ENCODE measurements around the gene MTRF1L. TPM values are rescaled to one million over a fixed set of nuclear protein-coding genes. Genes with fewer than 3 reads are reported as not detected.

Gene MTRF1L
- total RNA-seq, 1 experiment from 2014 or later: 16.6 TPM

GRCh38 chr6:152946484-152946883 is 56.0 kb downstream of the MTRF1L start (continued):
- TF ChIP-seq NR1H2 (CRISPR knock-in tag; IDR thresholded peaks at IDR 0.05): no peak
- TF ChIP-seq ZMAT4 (CRISPR knock-in tag; IDR thresholded peaks at IDR 0.05): no peak
- TF ChIP-seq USF1 (CRISPR knock-in tag; IDR thresholded peaks at IDR 0.05): no peak
- no peak for TF ChIP-seq KAT7 (CRISPR knock-in tag; IDR thresholded peaks at IDR 0.05; ENCODE audit: borderline replicate concordance)
- no peak for TF ChIP-seq ZBTB21 (CRISPR knock-in tag; IDR thresholded peaks at IDR 0.05; ENCODE audit: borderline replicate concordance)
- no peak for TF ChIP-seq FOXP4 (CRISPR knock-in tag; IDR thresholded peaks at IDR 0.05)

GRCh38 chr6:152943260-152943897 is 59.1 kb downstream of the MTRF1L start:
- Mint-ChIP-seq H3K4me1 (peaks cover 19% of the 10 kb centered on the region), H3K9me3 (no peaks in the 10 kb centered on the region), H3K27ac (no peak overlapping the region), H3K36me3 (no peaks in the 10 kb centered on the region), H3K4me3 (no peak overlapping the region), H3K27me3 (ENCODE audit: low read depth) (no peaks in the 10 kb centered on the region)
- ChIA-PET CTCF (no interaction called here), POLR2A (no interaction called here)
- no peak for ATAC-seq
- no peak for TF ChIP-seq MYBL2 (CRISPR knock-in tag; IDR thresholded peaks at IDR 0.05)
- no peak for TF ChIP-seq HMGA2 (CRISPR knock-in tag; IDR thresholded peaks at IDR 0.05)
- no peak for TF ChIP-seq USF2 (CRISPR knock-in tag; IDR thresholded peaks at IDR 0.05)
- no peak for TF ChIP-seq E2F4 (CRISPR knock-in tag; IDR thresholded peaks at IDR 0.05; ENCODE audit: borderline replicate concordance, low read depth)
- no peak for TF ChIP-seq SOX15 (CRISPR knock-in tag; IDR thresholded peaks at IDR 0.05)
- no peak for TF ChIP-seq NR1H2 (CRISPR knock-in tag; IDR thresholded peaks at IDR 0.05)
- no peak for TF ChIP-seq AR (CRISPR knock-in tag; IDR thresholded peaks at IDR 0.05)
- TF ChIP-seq OVOL2 (CRISPR knock-in tag; IDR thresholded peaks at IDR 0.05; ENCODE audit: borderline replicate concordance): no peak
- TF ChIP-seq ZNF263 (CRISPR knock-in tag; IDR thresholded peaks at IDR 0.05; ENCODE audit: low read depth): no peak
- TF ChIP-seq GRHL2 (CRISPR knock-in tag; IDR thresholded peaks at IDR 0.05; ENCODE audit: insufficient replicate concordance, severe bottlenecking): no peak
- no peak for TF ChIP-seq GTF2I (CRISPR knock-in tag; conservative IDR thresholded peaks at IDR 0.05)
- TF ChIP-seq PRRX2 (CRISPR knock-in tag; IDR thresholded peaks at IDR 0.05): no peak
- no peak for TF ChIP-seq ZBTB21 (CRISPR knock-in tag; IDR thresholded peaks at IDR 0.05; ENCODE audit: borderline replicate concordance)
- no peak for DNase-seq (ENCODE audit: low spot score)
